Measurements from ENCODE around the gene SH3YL1.

GRCh38 chr2:286035-286434 is 22.2 kb upstream of the SH3YL1 start:
- TF ChIP-seq, protein P1, sequence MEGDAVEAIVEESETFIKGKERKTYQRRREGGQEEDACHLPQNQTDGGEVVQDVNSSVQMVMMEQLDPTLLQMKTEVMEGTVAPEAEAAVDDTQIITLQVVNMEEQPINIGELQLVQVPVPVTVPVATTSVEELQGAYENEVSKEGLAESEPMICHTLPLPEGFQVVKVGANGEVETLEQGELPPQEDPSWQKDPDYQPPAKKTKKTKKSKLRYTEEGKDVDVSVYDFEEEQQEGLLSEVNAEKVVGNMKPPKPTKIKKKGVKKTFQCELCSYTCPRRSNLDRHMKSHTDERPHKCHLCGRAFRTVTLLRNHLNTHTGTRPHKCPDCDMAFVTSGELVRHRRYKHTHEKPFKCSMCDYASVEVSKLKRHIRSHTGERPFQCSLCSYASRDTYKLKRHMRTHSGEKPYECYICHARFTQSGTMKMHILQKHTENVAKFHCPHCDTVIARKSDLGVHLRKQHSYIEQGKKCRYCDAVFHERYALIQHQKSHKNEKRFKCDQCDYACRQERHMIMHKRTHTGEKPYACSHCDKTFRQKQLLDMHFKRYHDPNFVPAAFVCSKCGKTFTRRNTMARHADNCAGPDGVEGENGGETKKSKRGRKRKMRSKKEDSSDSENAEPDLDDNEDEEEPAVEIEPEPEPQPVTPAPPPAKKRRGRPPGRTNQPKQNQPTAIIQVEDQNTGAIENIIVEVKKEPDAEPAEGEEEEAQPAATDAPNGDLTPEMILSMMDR (optimal IDR thresholded peaks at IDR 0.05 in 1 of 3, IDR thresholded peaks at IDR 0.05 in 1 of 3, conservative IDR thresholded peaks at IDR 0.05 in 1 of 3; ENCODE audit: extremely low read depth in 1 of 3, insufficient read depth in 2 of 3, low read length in 3 of 3) = no peak
- TF ChIP-seq EZH2 (IDR thresholded peaks at IDR 0.05; ENCODE audit: low read length) = no peak
